GM21737 (cell line): ENCODE results near the gene RRM1.
"Not testable (repeated sequence)": the region's sequence is repeated elsewhere in the genome, so short reads cannot be mapped to it uniquely, and the experiment has no call there.

Experiments used
- ATAC-seq: cut with Tn5 transposase; IDR thresholded peaks from one replicate; pipeline ENCODE4 v1.9.1; 2021; ENCODE audit warnings: mild to moderate bottlenecking, moderate library complexity; ENCODE audit not compliant: unreplicated experiment

RRM1 gene

DNA sequence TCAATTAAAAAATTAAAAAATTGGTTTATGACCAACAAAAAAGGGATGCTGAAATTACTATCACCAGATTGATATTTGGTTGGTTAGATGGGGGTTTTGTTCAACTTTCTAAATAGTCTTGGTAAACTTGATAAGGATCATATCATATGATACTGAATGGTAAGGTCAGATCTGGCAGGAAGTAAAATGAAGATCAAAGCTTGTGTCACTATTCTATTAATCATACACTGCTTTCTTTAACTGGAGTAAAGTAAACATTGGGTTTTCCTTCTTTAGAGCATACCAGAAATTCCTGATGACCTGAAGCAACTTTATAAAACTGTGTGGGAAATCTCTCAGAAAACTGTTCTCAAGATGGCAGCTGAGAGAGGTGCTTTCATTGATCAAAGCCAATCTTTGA, 40.2 kb downstream of the RRM1 start:
- no peak for ATAC-seq

DNA sequence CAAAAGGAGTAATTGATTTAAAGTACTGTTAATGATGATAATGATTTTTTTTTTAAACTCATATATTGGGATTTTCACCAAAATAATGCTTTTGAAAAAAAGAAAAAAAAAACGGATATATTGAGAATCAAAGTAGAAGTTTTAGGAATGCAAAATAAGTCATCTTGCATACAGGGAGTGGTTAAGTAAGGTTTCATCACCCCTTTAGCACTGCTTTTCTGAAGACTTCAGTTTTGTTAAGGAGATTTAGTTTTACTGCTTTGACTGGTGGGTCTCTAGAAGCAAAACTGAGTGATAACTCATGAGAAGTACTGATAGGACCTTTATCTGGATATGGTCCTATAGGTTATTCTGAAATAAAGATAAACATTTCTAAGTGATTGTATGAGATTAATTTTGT, 43.9 kb downstream of the RRM1 start:
- no peak for ATAC-seq

DNA sequence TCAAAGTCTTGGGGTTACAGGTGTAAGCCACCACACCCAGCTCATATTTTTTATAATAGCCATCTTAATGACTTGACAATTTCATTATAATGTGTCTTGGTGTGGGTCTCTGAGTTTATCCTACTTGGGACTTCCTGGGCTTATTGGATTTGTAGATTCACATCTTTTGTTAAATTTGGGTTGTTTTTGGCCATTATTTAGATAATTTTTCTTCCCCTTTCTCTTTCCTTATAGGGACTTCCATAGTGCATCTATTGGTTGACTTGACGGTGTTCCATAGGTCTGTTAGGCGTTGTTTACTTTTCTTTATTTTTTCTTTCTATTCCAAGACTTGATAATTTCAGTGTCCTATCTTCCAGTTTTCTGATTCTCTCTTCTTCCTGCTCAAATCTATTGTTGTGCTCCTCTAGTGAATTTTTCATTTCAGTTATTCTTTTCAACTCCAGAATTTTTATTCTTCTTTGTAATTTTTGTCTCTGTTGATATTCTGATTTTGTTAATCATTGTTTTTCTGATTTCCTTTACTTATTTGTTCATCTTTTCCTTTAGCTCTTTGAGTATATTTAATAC, 45.6 kb downstream of the RRM1 start:
- ATAC-seq, result no peak

DNA sequence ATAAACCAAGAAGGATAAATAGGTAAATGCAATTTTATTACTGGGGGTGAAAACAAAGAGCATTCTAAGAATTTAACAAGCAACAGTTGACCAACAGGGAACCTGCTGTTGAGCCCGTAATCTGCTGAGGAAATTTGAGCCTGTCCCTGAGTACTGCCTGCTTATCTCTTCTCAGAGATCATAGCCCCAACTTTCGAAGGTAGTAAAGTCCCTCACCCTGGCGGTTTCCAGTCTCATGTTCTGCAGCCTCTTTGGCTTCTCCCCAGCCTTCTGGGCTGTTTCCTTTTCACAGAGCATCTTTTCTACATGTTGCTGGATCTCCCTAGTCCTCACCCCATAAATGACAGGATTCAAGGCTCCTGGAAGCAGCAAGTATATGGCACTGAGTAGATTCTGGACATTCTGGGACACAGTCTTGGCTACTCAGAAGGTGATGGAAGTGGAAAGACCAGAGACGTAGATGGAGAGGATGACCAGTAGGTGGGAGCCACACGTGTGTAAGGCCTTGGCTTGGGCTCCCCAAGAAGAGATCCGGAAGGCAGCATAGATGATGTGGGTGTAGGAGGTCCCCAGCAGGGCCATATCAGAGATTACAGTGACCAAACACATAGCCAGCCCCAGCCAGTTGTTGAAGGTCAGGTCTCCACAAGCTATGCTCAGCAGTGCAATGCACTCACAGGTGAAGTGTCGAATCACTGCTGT, 51.6 kb downstream of the RRM1 start:
- ATAC-seq, result no peak

DNA sequence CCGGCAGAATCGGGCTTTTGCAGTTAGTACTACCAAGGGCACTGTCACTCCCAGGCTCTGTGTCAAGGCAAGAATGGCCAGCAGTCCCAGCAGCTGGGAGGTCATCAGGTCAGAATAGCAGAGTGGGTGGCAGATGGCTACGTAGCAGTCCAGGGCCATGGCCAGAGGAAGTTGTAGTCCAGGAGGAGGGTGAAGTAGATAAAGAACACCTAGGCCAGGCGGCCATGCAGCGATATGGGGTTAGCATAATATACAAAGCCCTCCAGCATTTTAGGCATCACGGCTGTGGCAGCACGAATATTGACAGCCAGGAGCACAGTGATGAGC, 52.1 kb downstream of the RRM1 start:
- ATAC-seq, result no peak

DNA sequence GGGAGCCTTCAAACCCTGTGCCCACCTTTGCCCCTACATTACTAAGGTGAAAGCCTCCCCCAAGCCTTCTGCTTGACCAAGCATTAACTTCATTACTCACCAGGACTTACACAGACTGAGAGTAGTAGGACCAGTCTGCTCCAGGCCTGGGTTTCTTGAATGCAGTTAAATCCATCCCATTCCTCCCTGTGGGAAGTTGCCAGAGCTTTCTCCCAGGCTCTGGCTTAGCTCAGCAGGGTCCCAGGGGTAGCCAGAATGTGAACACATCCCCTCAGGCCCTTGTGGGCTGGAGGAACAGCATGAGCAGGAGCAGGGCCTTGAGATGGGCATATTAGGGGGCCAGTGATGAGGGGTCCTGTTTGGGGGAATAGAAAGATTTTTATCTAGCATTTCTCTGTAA, 59.9 kb downstream of the RRM1 start:
- no peak for ATAC-seq

DNA sequence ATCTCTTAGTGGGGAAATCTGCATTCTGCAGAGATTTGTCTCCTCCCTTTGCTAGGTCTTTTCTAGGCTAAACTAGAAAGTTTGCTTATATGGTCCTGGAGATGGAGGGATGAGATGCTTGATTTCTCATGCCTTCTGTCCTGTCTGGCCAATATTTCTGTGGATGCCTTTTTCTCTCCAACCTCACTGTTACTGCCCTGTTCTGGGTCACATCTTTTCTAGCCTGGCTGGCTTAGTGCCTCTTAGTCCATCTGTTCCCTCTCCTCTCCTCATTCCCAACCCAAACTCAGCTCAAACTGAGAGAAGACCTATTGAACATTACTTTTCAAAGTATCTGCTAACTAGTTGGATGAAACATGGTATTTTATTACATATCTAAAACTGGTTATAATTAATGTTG, 62.0 kb downstream of the RRM1 start:
- no peak for ATAC-seq

DNA sequence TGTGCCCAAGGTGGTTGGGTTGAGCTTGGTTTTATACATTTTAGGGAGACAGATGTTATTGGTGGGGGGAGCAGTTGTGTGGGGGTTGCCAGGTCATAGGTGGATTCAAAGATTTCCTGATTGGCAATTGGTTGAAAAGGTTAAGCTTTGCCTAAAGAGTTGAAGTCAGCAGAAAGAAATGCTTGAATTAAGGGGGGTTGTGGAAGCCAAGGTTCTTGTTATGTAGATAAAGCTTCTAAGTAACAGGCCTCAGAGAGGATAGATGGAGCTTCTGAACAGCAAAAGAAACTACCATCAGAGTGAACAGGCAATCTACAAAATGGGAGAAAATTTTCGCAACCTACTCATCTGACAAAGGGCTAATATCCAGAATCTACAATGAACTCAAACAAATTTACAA, 64.2 kb downstream of the RRM1 start:
- ATAC-seq, result not testable (repeated sequence)

DNA sequence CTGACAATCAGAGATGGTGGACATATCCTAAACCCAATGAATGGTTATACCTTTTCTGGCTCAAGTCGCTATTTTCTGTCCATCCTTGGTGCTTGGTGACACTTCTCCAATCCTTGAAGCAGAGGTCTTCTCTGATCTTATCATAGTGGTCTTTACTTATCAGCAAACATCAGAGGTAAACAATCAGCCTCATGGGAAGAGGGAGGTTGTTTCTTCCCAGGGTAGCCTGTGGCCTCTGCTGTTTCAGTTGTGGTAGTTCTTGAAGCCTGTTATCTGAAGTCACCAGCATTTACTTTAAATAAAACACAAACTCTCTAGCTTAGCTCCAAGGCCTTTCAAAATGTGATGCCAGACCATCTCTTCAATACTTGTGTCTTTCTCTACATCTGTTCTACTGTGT, 66.7 kb downstream of the RRM1 start:
- no peak for ATAC-seq

DNA sequence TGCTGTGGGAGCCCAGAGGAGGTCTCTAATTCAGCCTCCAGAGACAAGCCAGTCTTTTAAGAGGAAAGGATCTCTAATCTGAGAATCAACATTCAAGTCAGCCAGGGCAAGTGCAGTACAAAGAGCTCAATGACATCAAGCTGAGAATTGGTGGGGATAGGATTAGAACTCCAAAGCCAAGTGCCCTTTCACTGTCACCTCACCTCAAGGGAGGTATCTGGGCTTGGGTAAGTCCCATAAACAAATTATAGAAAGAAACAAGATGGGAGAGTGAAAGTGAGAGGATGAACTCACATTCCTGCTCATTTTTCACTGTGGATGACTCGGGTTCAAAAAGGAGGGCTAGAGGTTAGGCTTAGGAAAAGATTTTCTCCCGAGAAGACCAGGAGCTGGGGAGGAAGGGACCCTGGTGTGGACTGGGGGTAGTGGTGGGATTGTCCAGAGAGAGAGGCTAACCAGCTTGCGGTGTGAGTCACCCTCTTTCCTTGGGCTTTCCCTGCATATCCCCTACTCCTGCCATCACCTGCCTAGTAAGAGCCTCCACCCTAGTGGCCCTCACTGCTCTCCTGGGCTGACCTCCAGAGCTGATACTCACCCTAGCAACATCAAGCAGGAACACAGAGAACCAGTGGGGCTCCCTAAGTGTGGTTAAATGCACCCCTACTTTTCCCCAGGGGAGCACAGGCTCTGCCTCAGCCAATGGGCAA, 70.4 kb downstream of the RRM1 start:
- no peak for ATAC-seq

DNA sequence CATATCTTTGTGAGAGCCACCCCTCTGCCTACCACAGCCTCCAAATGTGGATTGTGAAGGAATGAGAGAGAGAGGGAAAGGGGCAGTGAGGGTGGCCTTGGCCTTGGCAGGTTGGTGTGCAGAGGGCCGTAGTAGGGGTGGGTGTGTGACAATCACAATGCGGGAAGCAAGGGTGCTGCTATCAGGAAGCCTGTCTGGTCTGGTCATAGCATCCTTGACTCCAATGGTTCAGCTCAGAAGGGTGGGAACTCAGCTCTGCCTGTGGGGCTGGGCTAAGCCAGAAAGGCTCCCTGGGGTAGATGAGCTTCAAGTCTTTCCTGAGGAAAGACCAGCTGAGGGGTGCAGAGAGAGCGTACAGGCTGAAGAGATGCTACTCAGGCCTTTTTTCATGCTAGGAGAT, 72.7 kb downstream of the RRM1 start:
- no peak for ATAC-seq

DNA sequence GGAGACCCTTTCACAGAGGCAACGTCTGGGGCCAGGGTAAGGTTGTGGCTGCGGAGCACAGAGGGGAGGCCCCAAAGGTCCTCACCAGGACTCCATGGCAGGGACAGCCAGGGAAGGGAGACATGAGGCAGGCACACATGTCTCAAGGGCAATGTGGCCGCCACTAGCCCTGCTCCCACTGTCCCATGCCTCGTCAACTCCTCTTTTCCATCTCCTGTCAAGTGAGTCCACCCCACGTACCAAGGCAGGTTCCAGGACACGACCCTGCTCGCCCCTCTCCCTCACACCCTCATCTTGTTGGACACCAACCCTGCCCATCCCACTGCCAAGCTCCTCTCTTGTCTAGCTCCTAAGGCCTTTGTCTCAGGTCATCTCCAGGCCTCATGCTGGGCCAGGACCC, 73.2 kb downstream of the RRM1 start:
- ATAC-seq, result no peak

DNA sequence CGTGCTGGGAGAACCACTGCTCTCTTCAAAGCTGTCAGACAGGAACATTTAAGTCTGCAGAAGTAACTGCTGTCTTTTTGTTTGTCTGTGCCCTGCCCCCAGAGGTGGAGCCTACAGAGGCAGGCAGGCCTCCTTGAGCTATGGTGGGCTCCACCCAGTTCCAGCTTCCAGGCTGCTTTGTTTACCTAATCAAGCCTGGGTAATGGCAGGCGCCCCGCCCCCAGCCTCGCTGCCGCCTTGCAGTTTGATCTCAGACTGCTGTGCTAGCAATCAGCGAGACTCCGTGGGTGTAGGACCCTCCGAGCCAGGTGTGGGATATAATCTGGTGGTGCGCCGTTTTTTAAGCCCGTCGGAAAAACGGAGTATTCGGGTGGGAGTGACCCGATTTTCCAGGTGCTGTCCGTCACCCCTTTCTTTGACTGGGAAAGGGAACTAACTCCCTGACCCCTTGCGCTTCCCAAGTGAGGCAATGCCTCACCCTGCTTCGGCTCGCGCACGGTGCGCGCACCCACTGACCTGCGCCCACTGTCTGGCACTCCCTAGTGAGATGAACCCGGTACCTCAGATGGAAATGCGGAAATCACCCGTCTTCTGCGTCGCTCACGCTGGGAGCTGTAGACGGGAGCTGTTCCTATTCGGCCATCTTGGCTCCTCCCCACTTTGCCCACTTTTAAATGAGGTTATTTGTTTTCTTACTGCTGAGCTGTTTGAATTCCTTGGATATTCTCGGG, 81.2 kb downstream of the RRM1 start:
- ATAC-seq, result not testable (repeated sequence)

DNA sequence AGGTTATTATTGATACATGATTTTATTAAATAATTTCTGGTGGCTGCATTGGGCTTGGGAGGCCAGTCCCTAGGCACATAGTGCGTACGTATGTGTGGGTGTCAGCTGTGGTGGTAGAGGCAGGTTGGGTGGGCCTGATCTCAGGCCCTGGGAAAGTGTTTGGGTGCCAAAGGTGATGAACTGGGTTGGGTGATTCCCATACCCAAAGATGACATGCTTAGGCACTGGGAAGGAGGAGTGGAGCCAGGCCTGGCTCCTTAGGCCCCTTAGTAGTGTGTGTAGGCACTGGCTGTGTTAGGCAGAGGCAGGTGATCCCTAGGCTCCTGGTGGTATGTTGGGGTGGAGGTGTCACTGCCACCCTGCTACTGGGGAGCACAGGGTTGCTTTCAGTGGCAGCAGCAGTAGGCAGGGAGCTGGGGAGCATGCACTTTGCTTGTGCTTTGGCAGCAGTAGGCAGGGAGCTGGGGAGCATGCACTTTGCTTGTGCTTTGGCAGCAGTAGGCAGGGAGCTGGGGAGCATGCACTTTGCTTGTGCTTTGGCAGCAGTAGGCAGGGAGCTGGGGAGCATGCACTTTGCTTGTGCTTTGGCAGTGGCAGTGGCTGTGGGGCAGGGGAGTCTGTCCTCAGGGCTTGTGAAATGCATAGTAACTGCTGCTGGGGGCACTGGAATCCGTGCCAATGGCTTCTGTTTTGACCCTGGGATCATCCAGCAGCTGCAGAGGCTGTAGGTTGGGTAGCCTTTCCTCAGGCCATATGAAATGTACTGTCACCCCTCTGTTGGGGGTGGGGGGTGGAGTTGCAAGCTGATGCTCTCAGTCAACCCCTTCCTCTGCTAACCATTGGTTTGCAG, 84.4 kb downstream of the RRM1 start:
- ATAC-seq, result no peak

DNA sequence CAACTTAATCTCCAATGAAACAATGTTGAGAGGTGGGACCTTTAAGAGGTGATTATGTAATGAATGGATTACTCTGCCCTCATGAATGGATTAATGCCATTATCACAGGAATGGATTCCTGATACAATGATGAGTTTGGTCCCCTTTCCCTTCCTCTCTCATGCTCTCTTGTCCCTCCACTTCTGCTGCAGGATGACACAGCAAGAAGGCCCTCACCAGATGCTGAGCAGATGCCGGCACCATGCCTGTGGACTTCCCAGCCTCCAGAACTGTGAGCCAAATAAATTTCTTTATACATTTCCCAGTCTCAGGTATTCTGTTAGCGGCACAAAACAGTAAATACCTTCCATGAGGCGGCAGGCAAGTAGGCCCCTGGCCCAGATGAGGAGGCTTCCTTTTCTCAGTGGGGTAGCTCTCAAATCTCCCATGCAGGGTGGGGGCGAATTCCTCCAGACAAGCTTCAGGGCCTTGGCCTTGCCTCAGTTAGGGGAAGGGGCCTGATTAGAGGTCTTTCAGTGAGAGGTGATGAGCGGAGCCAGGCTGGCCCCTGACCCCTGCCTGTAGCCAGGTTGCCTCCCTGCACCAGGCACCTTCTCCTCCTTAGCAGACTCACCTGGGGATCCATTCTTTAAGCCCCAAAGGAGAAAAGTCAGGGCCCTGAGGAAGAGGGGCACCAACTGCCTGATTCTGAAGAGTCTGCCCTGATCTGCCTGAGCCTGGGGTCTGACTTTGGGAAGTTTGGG, 86.0 kb downstream of the RRM1 start:
- no peak for ATAC-seq

DNA sequence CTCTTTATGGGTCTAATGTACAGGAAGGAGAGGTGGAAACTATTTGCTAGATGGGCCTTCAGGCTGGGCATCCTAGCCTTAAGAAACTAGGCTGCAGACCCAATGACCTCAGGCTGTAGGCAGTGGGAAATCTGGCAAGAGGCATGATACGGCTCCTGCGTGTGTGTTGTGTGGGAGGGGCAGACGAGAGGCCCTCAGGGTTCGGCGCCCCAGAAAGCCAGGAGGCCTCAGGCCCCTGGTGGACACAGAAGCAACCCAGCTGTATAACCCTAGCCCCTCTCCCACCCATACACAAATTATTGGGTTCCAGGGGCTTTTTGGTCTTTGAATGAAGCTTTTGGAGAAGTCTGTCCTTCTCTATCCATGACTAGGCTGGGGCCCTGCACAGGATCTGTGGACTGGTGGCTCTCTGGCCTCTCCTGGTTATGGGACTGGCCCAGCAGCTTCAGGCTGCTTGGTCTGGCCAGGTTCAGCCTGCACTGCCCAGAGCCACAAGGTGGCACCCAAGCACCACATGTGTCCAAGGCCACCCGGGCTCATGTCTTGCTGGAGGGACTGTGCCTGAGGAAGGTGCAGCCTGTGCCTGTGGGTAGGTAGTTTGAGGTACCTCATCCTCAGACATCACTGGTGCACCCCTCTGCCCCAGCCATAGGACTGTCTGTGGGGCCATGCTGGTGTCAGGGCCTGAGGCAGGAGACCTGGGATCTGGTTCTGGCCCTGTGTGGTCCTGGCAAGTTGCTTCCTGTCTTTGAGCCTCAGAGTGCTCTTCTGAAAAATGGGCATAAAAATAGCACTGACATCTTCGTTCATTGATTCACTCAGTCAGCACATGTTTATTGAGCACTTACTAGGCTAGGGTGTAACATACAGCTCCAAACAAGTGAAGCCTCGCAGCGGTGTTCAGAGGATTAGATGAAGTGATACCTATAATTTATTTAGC, 87.5 kb downstream of the RRM1 start:
- ATAC-seq, result peak; percentile 56

DNA sequence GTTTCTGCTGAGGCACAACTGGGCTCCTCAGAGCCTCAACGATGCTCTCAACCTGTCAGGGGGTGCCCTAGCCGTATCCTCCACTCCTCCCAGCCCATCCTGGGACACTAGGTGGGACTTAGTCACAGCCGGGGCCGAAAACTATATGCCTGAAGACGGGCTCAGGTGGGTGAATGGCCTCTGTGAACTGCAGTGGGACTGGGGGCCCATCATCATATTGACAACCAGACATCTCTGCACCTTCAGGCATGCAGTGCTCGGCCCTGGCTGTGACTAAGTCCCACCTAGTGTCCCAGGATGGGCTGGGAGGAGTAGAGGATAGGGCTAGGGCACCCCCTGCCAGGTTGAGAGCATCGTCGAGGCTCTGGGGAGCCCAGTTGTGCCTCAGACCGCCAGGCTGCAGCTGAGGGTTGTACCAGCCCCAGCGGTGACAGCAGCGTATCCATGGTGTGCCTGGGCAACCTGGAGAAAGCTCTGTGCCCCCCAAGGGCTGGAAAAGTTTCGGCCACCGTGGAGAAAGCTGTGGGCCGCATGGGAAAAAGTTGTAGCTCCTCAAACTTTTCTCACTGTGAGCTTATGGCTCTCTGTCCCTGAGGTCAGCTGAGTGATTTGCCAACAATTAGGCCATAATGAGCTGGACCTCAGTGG, 88.9 kb downstream of the RRM1 start:
- ATAC-seq, result no peak

DNA sequence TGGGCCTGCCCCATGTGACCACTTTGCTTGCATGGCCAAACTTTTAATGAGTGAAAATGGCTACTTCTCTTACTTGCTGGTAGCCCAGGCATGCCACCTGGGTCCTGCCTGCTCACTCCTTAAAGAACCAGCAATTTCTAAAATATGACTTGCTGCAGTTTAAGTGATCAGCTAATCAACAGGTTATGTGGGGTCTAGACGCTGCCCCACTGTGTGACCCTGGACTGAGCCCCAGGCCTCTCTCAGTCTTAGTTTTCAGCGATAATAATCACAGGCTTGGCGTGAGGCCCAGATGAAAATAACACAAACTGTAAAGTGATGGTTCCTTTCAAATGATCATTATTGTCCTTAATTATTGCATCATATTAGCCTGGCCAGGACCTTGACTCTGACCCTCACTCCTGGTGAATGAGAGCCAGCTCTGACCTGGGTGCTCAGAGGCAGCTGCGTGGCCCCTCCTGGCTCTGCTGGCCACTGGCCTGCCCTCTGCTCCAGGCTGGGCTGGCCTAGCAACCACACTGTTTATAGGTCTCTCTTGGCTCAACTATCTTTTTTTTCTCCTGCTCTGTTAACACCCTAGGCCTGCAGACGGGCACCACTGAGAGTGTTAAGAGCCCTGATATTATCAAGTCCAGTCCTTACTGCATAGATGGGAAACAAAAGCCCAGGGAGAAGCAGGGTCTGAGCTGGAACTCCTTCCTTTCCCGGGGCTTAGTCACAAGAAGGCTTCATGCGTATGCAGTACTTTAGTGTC, 89.7 kb downstream of the RRM1 start:
- no peak for ATAC-seq
